ENCODE measurements around the gene CHD9.

DNA sequence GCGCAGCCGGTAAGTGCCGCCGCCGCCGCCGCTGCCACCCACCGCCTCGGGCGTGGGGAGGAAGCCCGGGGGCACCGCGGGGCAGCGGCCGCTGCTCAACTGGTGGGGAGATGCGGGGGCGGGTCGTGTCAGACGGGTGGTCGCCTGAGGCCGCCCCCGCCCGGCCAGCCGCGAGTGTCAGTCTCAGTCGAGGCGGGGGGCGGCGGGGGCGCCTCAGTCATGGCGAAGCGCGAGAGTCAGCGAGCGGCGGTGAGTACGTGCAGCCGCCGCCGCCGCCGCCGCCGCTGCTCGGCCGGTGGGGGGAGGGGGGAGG is 76.2 kb downstream of the CHD9 start:
- TF ChIP-seq, protein P1, sequence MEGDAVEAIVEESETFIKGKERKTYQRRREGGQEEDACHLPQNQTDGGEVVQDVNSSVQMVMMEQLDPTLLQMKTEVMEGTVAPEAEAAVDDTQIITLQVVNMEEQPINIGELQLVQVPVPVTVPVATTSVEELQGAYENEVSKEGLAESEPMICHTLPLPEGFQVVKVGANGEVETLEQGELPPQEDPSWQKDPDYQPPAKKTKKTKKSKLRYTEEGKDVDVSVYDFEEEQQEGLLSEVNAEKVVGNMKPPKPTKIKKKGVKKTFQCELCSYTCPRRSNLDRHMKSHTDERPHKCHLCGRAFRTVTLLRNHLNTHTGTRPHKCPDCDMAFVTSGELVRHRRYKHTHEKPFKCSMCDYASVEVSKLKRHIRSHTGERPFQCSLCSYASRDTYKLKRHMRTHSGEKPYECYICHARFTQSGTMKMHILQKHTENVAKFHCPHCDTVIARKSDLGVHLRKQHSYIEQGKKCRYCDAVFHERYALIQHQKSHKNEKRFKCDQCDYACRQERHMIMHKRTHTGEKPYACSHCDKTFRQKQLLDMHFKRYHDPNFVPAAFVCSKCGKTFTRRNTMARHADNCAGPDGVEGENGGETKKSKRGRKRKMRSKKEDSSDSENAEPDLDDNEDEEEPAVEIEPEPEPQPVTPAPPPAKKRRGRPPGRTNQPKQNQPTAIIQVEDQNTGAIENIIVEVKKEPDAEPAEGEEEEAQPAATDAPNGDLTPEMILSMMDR (tag by site-specific recombination; IDR thresholded peaks at IDR 0.05), result no peak
- TF ChIP-seq, protein P2, sequence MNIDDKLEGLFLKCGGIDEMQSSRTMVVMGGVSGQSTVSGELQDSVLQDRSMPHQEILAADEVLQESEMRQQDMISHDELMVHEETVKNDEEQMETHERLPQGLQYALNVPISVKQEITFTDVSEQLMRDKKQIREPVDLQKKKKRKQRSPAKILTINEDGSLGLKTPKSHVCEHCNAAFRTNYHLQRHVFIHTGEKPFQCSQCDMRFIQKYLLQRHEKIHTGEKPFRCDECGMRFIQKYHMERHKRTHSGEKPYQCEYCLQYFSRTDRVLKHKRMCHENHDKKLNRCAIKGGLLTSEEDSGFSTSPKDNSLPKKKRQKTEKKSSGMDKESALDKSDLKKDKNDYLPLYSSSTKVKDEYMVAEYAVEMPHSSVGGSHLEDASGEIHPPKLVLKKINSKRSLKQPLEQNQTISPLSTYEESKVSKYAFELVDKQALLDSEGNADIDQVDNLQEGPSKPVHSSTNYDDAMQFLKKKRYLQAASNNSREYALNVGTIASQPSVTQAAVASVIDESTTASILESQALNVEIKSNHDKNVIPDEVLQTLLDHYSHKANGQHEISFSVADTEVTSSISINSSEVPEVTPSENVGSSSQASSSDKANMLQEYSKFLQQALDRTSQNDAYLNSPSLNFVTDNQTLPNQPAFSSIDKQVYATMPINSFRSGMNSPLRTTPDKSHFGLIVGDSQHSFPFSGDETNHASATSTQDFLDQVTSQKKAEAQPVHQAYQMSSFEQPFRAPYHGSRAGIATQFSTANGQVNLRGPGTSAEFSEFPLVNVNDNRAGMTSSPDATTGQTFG (tag by site-specific recombination; IDR thresholded peaks at IDR 0.05; ENCODE audit: borderline replicate concordance), result no peak
- TF ChIP-seq ZBTB21 (tag by site-specific recombination; IDR thresholded peaks at IDR 0.05), result no peak
- TF ChIP-seq, protein P3, sequence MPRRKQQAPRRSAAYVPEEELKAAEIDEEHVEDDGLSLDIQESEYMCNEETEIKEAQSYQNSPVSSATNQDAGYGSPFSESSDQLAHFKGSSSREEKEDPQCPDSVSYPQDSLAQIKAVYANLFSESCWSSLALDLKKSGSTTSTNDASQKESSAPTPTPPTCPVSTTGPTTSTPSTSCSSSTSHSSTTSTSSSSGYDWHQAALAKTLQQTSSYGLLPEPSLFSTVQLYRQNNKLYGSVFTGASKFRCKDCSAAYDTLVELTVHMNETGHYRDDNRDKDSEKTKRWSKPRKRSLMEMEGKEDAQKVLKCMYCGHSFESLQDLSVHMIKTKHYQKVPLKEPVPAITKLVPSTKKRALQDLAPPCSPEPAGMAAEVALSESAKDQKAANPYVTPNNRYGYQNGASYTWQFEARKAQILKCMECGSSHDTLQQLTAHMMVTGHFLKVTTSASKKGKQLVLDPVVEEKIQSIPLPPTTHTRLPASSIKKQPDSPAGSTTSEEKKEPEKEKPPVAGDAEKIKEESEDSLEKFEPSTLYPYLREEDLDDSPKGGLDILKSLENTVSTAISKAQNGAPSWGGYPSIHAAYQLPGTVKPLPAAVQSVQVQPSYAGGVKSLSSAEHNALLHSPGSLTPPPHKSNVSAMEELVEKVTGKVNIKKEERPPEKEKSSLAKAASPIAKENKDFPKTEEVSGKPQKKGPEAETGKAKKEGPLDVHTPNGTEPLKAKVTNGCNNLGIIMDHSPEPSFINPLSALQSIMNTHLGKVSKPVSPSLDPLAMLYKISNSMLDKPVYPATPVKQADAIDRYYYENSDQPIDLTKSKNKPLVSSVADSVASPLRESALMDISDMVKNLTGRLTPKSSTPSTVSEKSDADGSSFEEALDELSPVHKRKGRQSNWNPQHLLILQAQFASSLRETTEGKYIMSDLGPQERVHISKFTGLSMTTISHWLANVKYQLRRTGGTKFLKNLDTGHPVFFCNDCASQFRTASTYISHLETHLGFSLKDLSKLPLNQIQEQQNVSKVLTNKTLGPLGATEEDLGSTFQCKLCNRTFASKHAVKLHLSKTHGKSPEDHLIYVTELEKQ (tag by site-specific recombination; IDR thresholded peaks at IDR 0.05; ENCODE audit: borderline replicate concordance), result no peak
- no peak for TF ChIP-seq ZNF175 (tag by site-specific recombination; IDR thresholded peaks at IDR 0.05)
- no peak for TF ChIP-seq KLF1 (tag by site-specific recombination; IDR thresholded peaks at IDR 0.05)

All from HEK293 (cell line).